Ramos (cell line): ENCODE measurements around the gene PRKCH.

Experiments used
- in situ Hi-C: fragments of 300-500 bp; cut with MboI; formaldehyde crosslinking; loops from one replicate; pipeline ENCODE4 v1.14.3; 2022; ENCODE audit warnings: low sequenced_read_pairs; ENCODE audit not compliant: unreplicated experiment

Gene PRKCH

DNA sequence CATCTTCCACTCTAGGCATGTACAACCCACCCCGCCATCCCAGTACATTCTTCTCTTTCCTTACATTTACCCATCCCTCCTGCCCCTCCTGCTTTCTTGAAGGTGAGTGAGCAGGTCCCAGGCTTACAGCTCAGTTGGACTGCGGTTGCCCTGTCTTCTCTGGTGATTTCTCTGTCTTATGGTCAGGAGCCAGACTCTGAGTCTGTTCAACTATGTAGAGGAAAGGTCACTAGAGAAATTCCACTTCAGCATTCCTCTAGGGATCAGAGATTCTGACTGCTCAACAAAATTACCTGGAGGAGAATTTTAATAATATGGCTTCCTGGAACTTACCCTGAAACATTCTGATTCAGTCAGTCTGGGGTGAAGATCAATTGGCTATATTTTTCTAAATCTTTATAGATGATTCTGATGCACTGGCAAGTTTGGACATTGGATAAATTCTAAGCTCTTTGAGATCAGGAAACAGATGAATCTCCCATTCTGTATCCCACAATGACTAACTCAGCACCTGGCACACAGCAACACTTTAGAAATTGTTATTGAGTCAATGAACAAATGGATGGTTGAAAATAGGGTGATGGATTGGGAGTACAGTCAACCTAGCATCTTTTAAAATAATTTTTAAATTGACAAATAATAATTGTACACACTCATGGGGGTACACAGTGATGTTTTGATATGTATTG is 245.3 kb downstream of the PRKCH start:
- in situ Hi-C loops = loop anchor here (5.0 kb wide), 1 partner anchor 84 kb away; no protein-coding TSS in a partner anchor

DNA sequence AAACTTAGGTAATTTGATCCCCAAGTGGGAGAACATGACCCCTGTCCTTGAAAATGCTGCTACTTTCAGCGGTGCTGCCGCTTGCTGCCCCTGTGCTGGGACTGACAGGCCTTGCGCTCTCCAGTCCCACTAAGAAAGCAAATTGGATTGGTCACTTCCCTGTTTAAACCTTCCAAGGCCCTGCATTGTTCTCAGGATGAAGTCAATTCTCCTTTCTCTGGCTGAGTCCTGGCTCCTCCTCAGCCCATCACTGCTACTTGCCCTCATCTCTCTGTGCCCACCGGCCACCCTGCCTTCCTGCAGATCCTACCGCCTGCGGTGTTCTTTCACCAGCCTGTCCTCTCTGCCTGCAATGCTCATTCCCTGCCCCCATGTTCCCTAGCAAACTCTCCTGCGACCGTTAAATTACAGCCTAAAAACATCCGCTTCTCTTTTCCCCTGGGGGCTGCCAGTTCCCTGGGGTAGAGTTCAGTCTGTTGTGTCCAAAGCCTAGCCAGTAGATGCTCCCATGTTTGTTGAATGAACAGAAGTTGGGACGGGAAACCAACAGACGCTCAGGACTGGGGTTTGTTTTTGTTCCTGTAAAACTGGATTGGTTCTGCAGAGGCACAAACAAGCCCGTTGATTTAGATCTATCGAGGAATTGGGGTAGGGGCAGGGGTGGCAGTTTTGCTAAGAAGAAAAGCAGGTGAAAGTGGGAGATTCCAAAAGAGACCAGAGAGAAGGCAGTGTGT is 246.6 kb downstream of the PRKCH start:
- in situ Hi-C loops = loop anchor here (5.0 kb wide), 1 partner anchor 86 kb away; no protein-coding TSS in a partner anchor

DNA sequence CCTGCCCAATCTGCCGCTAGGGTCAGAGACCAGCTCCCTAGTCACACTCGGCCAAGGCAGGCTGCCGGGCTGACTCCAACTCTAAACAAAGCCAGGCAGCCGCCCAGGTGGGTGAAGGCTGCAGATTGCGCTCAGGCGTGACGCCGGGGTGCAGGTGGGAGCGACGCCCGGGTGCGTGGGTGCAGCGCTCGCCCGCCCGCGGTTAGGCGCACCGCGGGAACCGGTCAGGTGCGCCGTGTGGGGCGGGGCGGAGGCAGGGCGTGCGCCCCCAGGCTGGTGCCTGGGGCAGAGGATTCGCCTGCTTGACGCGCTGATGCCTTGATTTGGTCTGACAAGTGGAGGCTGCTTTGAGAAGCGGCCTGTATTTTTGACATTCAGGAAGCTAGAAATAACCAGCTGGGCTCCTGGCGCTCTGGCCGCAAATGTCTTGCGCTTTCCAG is 247.2 kb downstream of the PRKCH start:
- in situ Hi-C loops = loop anchor here (5.0 kb wide), 1 partner anchor 86 kb away; no protein-coding TSS in a partner anchor

DNA sequence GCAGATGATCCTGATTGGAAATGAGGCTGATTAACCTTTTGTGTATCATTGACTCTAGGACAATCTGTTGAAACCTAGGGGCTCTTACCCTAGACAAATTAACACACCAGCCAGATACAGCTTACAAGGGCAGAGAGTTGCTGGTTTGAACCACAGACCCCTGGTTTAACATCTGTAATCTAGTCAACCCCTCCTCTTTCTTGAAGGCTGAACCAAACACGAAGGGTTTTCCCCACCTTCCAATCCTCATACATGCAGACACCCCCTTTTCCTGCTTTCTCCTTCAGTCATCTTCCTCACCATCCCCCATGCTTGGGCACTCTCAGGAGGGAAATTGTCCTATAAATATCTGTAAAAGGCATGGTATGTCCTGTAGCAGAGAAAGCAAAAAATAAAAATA is 247.9 kb downstream of the PRKCH start:
- in situ Hi-C loops = loop anchor here (5.0 kb wide), 1 partner anchor 87 kb away; no protein-coding TSS in a partner anchor

DNA sequence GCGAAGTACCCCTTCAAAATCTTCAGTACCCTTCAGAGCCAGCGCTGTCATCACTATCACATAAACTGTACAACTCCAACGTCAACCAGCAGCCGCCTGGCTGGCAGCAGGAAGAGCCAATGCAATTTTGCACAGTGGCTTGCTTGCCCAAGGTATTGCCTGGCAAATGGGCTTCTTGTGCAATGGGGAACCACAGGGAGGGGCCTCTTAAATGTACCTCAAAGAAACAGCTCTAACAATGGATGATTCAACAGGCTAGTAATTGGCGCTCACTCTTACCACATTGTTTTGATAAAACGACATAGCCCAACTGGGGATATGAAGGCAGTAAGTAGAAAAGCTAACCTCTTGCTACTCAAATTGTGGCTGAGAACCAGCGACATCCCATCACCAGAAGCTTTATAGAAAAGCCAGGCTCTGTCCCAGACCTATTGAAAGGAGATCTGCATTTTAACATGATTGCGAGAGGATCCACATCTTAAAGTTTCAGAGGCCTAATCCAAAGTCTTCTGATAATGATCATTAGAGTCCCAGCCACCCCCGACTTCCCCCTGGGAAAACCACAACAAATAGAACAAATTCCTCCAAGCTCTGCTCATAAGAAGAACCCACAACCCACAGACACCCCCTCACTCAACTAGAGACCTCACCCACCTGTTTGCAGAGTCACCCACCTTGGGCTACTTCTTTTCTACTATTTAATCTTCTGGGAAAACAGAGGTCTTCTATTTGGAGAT is 248.6 kb downstream of the PRKCH start:
- in situ Hi-C loops = loop anchor here (5.0 kb wide), 1 partner anchor 88 kb away; no protein-coding TSS in a partner anchor

DNA sequence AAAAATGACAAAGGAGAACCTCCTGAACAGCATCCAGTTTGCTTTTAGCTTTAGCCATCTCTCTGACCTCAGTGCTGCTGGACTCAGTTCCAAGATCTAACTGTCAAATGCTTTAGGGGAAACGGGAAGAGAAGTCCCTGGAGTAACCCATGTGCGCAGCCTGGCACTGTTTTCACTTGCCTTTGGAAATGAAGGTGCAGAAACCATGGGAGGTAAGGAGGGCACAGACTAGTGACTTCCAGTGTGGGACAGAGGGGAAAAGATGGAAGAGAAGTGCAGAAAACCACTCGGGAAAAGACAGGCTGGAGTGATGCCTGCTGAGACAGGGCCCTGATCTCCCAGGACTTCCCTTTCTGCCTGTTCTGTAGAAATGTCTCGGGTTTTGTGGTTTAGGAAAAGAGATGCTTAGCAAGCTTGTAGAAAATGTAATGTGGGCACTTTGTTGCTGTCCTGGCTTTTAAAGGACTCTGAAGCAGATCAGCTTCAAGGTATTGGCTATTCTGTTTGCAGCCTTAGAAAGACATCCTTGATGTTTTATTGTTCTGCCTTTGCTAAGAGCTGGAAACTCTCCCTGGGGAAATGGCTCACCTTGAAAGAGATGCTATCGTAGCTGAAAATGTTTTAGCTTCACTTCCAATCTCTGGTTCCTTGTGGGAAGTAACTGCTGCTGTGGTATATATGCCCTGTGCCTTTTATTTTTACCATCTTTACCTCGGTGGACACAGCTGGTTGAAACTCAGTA is 249.3 kb downstream of the PRKCH start:
- in situ Hi-C loops = no loop called here

DNA sequence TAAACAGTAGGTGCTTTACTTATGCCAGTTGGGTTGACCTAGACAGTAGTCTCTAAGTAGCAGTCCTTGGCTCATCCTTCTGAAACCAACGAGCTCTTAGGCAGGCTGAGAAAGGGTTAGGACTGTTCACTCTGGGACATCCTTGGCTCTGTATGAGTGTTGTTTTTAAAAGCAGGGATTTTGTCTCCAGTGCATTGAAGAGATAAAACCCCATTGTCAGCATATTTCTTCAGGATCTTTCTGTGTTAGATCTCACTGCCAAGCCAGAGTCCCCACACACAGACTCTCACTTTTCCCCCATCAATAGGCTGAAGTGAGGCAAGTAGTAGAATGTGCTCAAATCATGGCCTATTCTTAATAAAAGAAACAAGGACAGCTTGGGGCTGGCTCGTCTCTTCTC is 250.5 kb downstream of the PRKCH start:
- in situ Hi-C loops = no loop called here

DNA sequence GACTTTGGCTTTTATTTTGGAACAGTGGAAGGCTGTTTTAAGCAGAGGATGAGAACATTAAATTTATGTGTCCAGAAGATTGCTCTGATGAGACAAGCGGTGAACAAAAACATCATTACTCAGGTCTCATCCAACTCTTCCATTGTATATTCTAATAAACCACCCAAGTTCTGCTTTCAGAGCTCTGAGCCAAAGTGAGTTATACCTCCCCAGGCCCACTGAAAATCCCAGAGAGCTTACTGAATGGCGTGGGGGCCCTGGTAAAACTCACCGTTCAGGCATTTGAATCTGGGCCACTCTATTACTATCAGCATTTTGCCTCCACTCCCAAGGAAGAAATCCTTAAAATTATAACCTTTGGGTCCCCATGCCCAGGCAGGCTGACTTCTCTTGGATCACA is 251.9 kb downstream of the PRKCH start:
- in situ Hi-C loops = no loop called here

DNA sequence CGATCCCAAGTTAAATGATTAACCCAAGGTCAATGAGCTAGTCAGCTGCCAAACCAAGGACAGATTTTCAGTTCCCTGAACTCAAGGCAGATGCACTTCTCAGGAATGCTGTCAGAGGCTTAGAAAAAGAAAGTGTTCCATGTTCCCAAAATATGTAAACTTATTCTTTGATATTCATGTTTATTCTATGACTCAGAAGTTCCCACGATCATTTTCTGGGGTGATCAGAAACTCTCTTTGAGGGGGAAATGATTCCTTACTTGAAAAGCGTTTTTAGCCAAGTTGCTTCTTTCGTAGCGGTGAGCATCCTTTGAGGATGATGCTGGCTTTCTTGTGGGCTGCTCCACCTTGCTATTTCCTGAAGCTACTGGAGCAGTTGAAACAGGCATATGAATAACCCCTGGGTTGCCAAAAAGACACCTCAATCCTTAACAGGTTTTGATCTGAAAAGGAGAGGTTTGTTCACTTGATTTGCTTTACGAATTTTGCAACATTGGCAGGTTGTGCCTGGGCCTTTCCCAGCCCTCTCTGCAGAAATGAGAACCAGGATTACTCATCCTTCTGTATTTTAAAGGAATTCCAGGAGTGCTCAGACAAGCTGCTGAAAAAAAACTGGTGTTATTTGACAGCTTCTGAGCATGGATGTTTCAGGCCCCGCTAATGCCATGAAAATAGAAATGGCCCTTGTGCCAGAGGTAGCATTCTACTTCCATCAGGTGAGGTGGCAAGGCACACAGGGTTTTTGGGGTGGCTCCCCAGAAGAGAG is 252.6 kb downstream of the PRKCH start:
- in situ Hi-C loops = no loop called here

DNA sequence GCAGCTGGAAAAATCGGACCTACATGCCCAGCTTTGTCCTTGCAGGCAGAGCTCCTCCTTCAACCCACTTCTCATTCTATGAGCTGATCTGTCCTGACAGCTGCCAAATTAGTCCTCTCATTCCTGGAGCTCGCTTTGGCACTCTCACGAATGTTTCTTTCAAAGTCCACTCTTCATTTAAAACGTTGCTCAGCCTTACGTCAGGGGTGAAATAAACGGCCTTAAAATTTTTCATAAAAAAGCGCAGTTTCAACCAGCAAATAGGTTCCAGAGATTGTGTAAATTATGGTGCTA is 253.1 kb downstream of the PRKCH start:
- in situ Hi-C loops = no loop called here

DNA sequence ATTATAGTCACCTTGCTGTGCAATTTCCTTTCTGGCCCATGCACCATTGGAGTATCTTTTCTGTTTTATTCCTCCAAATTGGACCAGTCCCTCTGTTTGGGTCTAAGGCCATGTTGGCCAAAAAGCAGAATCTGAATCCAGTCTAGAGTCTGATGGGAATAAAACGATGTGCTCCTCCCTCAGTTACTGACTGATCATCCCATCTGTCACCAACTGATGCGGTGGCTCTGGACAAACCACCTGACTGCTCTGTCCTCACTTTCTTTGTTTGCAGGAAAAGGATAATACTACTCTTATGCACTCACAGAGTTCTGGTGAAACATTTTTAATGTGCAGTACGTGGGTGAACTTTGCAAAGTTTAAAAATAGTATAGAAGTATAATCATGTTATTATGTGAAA is 253.7 kb downstream of the PRKCH start:
- in situ Hi-C loops = no loop called here

DNA sequence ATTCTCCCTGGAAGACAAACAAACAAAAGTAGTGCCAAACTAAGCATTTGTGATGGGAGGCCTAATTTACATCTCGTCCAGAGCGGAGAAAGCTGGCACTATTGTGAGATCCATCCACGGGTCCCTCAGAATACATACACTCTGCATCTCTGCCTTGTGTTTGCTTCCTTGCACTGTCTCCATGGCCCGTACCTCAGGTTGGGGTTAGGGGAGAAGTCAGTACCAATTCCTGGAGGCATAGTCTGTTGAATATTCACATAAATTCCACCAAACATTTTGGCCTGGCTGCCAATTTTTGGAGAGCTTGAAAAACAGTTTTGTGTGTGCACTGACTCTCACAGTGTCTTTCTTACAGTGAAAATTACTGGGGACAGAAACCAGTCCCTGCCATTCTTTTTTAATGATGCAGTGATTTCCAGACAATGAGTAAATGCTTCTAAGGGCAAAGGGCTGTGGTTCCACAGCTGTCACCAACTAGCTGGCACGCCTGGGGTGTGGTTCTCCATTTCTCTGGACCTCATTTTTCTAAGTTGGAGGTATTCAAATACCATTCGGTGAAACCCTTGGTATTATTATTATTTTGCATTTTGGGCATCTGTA is 254.3 kb downstream of the PRKCH start:
- in situ Hi-C loops = no loop called here

DNA sequence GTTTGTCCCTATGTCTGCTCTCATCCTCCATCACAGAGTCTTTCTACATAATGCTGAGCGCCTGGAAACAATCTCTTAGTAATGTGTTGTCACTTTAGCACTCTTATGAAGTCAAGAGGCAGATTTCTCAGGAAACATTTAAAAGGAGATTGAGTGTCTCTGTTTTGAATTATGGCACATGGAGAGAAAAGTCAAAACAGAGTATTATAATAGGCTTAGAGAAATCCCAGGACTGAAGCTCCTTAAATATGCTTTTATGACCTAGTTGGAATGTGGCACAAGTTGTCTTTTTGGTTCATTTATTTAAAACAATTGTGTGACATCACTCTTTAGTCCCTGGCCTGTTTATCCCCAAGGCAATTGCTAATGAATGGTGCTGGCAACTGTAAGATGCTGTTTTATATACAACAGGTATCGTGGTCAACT is 256.1 kb downstream of the PRKCH start:
- in situ Hi-C loops = no loop called here

DNA sequence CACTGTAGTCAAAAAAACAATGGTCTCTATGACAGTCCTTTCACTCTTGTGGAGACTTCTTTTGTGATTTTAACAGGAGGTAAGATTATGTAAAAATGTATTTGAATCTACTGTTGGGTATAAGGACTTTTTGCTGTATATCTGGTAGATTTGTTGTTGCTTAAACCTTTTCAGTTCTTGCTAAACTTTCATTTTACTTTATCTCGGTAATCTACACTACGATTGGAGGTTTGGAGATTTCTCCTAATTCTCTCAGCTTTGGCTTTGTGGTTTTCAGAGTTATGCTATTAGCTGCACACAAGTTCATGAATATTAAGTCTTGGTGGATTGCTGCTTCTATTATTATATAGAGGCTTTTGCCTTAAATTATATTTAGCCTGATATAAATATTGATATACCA is 257.4 kb downstream of the PRKCH start:
- in situ Hi-C loops = no loop called here

DNA sequence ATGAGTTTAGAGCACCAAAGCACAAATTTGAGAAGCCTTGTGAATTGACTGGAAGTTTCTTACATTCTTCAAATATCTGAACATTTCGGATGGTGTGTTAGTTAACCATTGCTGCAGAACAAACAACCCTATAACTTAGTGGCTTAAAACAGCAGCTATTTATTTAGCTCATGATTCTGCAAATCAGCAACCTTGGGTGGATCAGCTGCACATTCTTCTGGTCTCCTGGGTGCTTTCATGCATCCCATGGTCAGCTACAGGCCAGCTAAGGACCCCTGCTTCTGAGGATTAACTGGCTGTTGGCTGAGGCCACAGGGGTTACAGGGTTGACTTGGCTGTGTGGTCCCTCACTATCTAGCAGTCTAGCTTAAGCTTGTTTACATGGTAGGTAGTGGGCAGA is 260.0 kb downstream of the PRKCH start:
- in situ Hi-C loops = no loop called here

DNA sequence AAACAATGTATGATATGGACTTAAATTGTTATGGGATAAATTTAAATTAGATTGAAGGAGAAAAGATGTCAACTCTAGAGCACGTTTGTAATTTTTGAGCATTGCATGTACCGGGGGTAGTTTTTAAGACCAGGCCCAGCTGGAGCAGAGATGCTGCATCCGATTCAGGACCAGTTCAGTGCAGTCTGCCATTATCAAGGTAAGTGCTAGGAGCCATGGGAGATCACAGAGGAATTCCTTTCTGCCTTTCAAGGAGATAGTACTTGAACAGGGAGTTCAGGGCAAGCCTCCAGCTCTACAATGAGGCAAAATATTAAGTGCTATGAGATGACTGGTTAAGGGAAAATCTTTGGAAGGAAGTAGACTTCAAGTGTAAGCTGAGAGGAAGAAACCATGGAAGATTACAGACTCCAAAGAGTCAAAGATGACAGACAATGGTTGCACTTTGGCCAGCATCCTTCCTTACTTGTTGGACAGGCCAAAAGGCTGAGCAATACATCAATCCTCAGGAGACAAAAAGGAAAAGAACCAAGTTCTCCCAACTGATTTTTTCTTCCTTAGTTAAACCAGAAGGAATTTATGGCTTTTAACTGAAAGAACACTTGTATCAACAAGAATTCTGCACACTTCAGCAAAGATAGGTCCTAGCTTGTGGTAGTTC is 260.7 kb downstream of the PRKCH start:
- in situ Hi-C loops = no loop called here

DNA sequence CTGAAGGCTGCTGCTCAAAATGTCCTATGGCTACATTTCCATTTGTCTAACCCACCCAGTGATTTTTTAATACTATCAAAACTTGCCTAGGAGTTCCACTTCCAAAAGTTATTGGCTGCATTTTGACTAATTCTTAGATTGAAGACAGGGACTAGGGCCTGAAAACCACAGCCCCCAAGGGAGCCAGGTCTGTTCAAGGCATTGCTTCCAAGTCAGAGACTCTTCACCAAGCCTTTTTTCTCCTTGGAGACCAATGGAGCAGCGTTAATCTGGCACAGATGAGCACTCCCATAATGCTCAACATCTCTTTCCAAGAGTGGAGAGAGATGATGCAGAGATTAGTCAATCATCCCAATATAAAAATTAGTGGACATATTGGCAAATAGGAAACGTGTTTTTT is 261.4 kb downstream of the PRKCH start:
- in situ Hi-C loops = no loop called here

DNA sequence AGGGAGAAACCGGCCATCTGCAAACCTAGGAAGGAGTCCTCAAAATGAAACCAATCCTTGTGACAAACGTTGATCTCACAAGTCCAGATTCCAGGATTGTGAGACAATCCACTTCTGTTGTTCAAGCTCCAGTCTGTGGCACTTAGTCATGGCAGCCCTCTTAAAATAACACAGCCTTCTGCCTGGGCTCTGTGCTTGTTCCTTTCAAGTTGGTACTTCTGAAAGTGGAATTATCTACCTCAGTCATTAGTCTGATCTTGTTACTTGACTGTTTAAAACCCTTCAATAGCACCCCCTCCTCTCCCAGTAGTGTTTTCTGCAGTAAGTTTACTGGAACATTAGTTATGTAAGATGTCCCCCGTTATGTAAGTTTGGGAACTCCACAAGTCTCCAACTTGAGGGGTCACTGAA is 263.0 kb downstream of the PRKCH start:
- in situ Hi-C loops = no loop called here
